ENCODE measurements around the gene TSPAN4. TPM values are rescaled to one million over a fixed set of nuclear protein-coding genes. Genes with fewer than 3 reads are reported as not detected.

The TSPAN4 gene
- total RNA-seq, 1 donor from 2014 or later = 175 TPM

DNA sequence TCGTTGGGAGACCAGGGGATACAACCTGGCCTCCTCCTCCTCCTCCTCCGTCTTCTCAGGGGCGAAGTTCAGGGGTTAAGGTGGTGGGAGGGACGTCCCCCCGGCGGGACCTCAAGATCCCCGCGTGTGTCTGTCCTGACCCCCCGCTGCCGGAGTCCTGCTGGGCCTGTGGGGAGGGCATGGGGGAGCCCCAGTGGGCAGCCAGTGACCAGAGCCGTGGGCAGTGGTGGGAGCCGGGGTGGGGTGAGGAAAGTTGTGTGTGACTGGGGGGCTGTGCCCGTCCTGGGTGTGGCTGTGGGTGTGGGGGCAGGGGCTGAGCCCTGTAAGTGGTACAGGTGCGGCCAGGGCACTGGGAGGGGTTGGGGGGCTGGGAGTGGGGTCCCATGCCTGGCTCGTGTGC lies 10.1 kb downstream of the TSPAN4 start:
- H3K4me1 Mint-ChIP-seq (ENCODE audit: unreplicated experiment) = peaks cover 20% of the 10 kb centered on the region

GRCh38 chr11:853682-854448 lies 11.2 kb downstream of the TSPAN4 start:
- Mint-ChIP-seq H3K27ac (ENCODE audit: unreplicated experiment) (no peak overlapping the region), H3K4me3 (ENCODE audit: unreplicated experiment) (no peak overlapping the region), H3K27me3 (ENCODE audit: unreplicated experiment) (no peaks in the 10 kb centered on the region), H3K9me3 (ENCODE audit: unreplicated experiment) (no peaks in the 10 kb centered on the region), H3K36me3 (ENCODE audit: unreplicated experiment) (no peaks in the 10 kb centered on the region), H3K4me1 (ENCODE audit: unreplicated experiment) (peaks cover 15% of the 10 kb centered on the region)
- no peak for DNase-seq (ENCODE audit: extremely low spot score, unreplicated experiment)
- TF ChIP-seq, protein P1, sequence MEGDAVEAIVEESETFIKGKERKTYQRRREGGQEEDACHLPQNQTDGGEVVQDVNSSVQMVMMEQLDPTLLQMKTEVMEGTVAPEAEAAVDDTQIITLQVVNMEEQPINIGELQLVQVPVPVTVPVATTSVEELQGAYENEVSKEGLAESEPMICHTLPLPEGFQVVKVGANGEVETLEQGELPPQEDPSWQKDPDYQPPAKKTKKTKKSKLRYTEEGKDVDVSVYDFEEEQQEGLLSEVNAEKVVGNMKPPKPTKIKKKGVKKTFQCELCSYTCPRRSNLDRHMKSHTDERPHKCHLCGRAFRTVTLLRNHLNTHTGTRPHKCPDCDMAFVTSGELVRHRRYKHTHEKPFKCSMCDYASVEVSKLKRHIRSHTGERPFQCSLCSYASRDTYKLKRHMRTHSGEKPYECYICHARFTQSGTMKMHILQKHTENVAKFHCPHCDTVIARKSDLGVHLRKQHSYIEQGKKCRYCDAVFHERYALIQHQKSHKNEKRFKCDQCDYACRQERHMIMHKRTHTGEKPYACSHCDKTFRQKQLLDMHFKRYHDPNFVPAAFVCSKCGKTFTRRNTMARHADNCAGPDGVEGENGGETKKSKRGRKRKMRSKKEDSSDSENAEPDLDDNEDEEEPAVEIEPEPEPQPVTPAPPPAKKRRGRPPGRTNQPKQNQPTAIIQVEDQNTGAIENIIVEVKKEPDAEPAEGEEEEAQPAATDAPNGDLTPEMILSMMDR (IDR thresholded peaks at IDR 0.05) = no peak

More for the DNA sequence above, 10.1 kb downstream of the TSPAN4 start:
- no peak for DNase-seq (ENCODE audit: extremely low spot score, unreplicated experiment)
- Mint-ChIP-seq H3K27ac (ENCODE audit: unreplicated experiment) (no peak overlapping the region), H3K9me3 (ENCODE audit: unreplicated experiment) (no peaks in the 10 kb centered on the region), H3K36me3 (ENCODE audit: unreplicated experiment) (no peaks in the 10 kb centered on the region), H3K4me3 (ENCODE audit: unreplicated experiment) (no peak overlapping the region), H3K27me3 (ENCODE audit: unreplicated experiment) (no peaks in the 10 kb centered on the region)
- TF ChIP-seq, protein P1 (IDR thresholded peaks at IDR 0.05) = no peak

DNA sequence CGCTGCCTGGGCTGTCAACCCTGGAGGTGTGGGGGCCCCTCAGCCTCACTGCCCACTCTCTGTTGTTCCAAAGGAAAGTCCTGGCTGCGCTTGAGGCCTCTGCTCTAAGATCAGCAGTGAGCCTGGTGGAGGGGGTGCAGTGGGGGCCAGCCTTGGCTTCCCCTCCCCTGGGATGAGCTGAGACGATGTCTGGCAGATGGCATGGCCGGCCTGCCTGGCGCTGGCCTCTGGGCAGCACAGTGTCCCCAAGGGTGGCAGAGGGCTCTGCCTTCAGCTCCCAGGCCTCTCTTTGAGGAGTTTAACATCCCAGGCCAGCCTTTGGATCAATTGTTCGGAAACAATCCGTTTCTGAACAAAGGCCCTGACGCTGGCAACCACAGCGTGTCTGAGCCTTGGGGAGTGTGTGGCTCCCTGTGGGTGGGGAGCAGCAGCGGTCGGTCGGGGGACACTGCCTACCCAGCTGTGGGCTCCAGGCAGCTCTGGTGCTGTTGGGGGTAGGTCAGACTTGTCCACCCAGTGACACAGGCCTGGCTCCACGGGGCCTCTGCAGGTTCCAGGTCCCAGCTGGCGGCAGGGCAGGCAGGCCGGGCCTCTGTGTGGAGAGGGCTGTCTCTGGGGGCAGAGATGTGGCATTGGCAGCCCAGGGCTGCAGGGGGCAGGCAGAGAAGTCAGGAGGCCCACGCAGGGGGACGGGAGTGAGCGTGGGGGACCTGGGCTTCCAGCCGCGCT lies 12.1 kb downstream of the TSPAN4 start:
- no peak overlapping the region for H3K4me3 Mint-ChIP-seq (ENCODE audit: unreplicated experiment)
- H3K4me1 Mint-ChIP-seq (ENCODE audit: unreplicated experiment) = peaks cover 18% of the 10 kb centered on the region
- no peaks in the 10 kb centered on the region for H3K36me3 Mint-ChIP-seq (ENCODE audit: unreplicated experiment)
- TF ChIP-seq, protein P1 (IDR thresholded peaks at IDR 0.05) = no peak
- no peaks in the 10 kb centered on the region for H3K9me3 Mint-ChIP-seq (ENCODE audit: unreplicated experiment)
- H3K27ac Mint-ChIP-seq (ENCODE audit: unreplicated experiment) = no peak overlapping the region
- no peak for DNase-seq (ENCODE audit: extremely low spot score, unreplicated experiment)
- H3K27me3 Mint-ChIP-seq (ENCODE audit: unreplicated experiment) = no peaks in the 10 kb centered on the region

GRCh38 chr11:855330-855674 lies 12.7 kb downstream of the TSPAN4 start:
- H3K36me3 Mint-ChIP-seq (ENCODE audit: unreplicated experiment) = no peaks in the 10 kb centered on the region
- H3K9me3 Mint-ChIP-seq (ENCODE audit: unreplicated experiment) = no peaks in the 10 kb centered on the region
- no peak for DNase-seq (ENCODE audit: extremely low spot score, unreplicated experiment)
- TF ChIP-seq, protein P1 (IDR thresholded peaks at IDR 0.05) = no peak
- H3K27me3 Mint-ChIP-seq (ENCODE audit: unreplicated experiment) = no peaks in the 10 kb centered on the region
- H3K4me1 Mint-ChIP-seq (ENCODE audit: unreplicated experiment) = peaks cover 23% of the 10 kb centered on the region
- H3K27ac Mint-ChIP-seq (ENCODE audit: unreplicated experiment) = no peak overlapping the region
- no peak overlapping the region for H3K4me3 Mint-ChIP-seq (ENCODE audit: unreplicated experiment)

- no peak for DNase-seq (ENCODE audit: extremely low spot score, unreplicated experiment)
- Mint-ChIP-seq H3K27ac (ENCODE audit: unreplicated experiment) (no peak overlapping the region), H3K4me1 (ENCODE audit: unreplicated experiment) (peaks cover 23% of the 10 kb centered on the region), H3K9me3 (ENCODE audit: unreplicated experiment) (no peaks in the 10 kb centered on the region), H3K36me3 (ENCODE audit: unreplicated experiment) (no peaks in the 10 kb centered on the region), H3K27me3 (ENCODE audit: unreplicated experiment) (no peaks in the 10 kb centered on the region), H3K4me3 (ENCODE audit: unreplicated experiment) (no peak overlapping the region)
- TF ChIP-seq, protein P1 (IDR thresholded peaks at IDR 0.05) = no peak
Observed at GRCh38 chr11:855796-856195, 13.1 kb downstream of the TSPAN4 start.
